Measurements from ENCODE around the gene ECE1.
"Not testable (repeated sequence)": the region's sequence is repeated elsewhere in the genome, so short reads cannot be mapped to it uniquely, and the experiment has no call there.

Gene ECE1

GRCh38 chr1:21175670-21176581, 114.3 kb downstream of the ECE1 start:
- Mint-ChIP-seq H3K36me3 (peaks cover 23% of the 10 kb centered on the region), H3K27ac (peak overlapping the region; percentile 89), H3K4me3 (peak overlapping the region; percentile 83), H3K27me3 (peaks cover 25% of the 10 kb centered on the region), H3K9me3 (no peaks in the 10 kb centered on the region), H3K4me1 (peaks cover 31% of the 10 kb centered on the region)
- CTCF ChIA-PET, result interaction anchor here (1.6 kb wide), 1 partner anchor 13 kb away, joined by 3 read pairs; no protein-coding TSS in a partner anchor
- DNase-seq, result peak; percentile 62

- DNase-seq, result peak; percentile 53
- Mint-ChIP-seq H3K4me1 (peaks cover 31% of the 10 kb centered on the region), H3K4me3 (peak overlapping the region; percentile 83), H3K9me3 (no peaks in the 10 kb centered on the region), H3K27me3 (peaks cover 20% of the 10 kb centered on the region), H3K36me3 (peaks cover 24% of the 10 kb centered on the region), H3K27ac (peak overlapping the region; percentile 89)
- CTCF ChIA-PET, result interaction anchor here (1.6 kb wide), 1 partner anchor 13 kb away, joined by 3 read pairs; no protein-coding TSS in a partner anchor
These were observed 115.0 kb downstream of the ECE1 start for GRCh38 chr1:21175324-21175669.

GRCh38 chr1:21174654-21175323, 115.5 kb downstream of the ECE1 start:
- CTCF ChIA-PET, result interaction anchor here (1.6 kb wide), 1 partner anchor 12 kb away, joined by 3 read pairs; no protein-coding TSS in a partner anchor
- DNase-seq, result no peak
- peaks cover 20% of the 10 kb centered on the region for H3K27me3 Mint-ChIP-seq
- H3K36me3 Mint-ChIP-seq, result peaks cover 26% of the 10 kb centered on the region
- peak overlapping the region; percentile 83 for H3K4me3 Mint-ChIP-seq
- H3K27ac Mint-ChIP-seq, result no peak overlapping the region
- H3K4me1 Mint-ChIP-seq, result peaks cover 31% of the 10 kb centered on the region
- no peaks in the 10 kb centered on the region for H3K9me3 Mint-ChIP-seq

GRCh38 chr1:21174230-21174629, 116.0 kb downstream of the ECE1 start:
- H3K27me3 Mint-ChIP-seq, result peaks cover 20% of the 10 kb centered on the region
- H3K27ac Mint-ChIP-seq, result no peak overlapping the region
- no peaks in the 10 kb centered on the region for H3K9me3 Mint-ChIP-seq
- CTCF ChIA-PET, result interaction anchor here (0.8 to 1.6 kb wide), 3 partner anchors 12 to 477 kb away, joined by 3 read pairs; no protein-coding TSS in a partner anchor
- peaks cover 28% of the 10 kb centered on the region for H3K36me3 Mint-ChIP-seq
- DNase-seq, result no peak
- H3K4me3 Mint-ChIP-seq, result peak overlapping the region; percentile 83
- H3K4me1 Mint-ChIP-seq, result peaks cover 31% of the 10 kb centered on the region

- DNase-seq, H3K27ac Mint-ChIP-seq, H3K9me3 Mint-ChIP-seq, H3K4me3 Mint-ChIP-seq: not testable (repeated sequence)
- Mint-ChIP-seq H3K27me3 (peaks cover 16% of the 10 kb centered on the region), H3K36me3 (peaks cover 30% of the 10 kb centered on the region), H3K4me1 (peaks cover 31% of the 10 kb centered on the region)
- CTCF ChIA-PET, result interaction anchor here (0.9 kb wide), 1 partner anchor 476 kb away, joined by 3 read pairs; no protein-coding TSS in a partner anchor
These were observed 117.2 kb downstream of the ECE1 start for GRCh38 chr1:21173096-21173495.

GRCh38 chr1:21170837-21171236, 119.4 kb downstream of the ECE1 start:
- H3K4me3 Mint-ChIP-seq, H3K27me3 Mint-ChIP-seq, H3K9me3 Mint-ChIP-seq, H3K27ac Mint-ChIP-seq, DNase-seq: not testable (repeated sequence)
- Mint-ChIP-seq H3K36me3 (peaks cover 35% of the 10 kb centered on the region), H3K4me1 (peaks cover 23% of the 10 kb centered on the region)
- CTCF ChIA-PET, result interaction anchor here (0.6 kb wide), 1 partner anchor 180 kb away, joined by 3 read pairs; no protein-coding TSS in a partner anchor

GRCh38 chr1:21168444-21168843, 121.8 kb downstream of the ECE1 start:
- Mint-ChIP-seq H3K9me3 (no peaks in the 10 kb centered on the region), H3K27me3 (no peaks in the 10 kb centered on the region), H3K4me3 (no peak overlapping the region), H3K27ac (no peak overlapping the region), H3K36me3 (peaks cover 31% of the 10 kb centered on the region), H3K4me1 (peaks cover 9% of the 10 kb centered on the region)
- DNase-seq, result no peak
- CTCF ChIA-PET, result no interaction called here
